IPS-18c (cell line): ENCODE results near the gene PRKCZ.
A peak's percentile ranks its signal among the peaks of the same experiment; 100 is the strongest.
"Not testable (repeated sequence)": the region's sequence is repeated elsewhere in the genome, so short reads cannot be mapped to it uniquely, and the experiment has no call there.

Experiments
- H3K4me3 ChIP-seq: 2 replicates; pipeline ENCODE4 v1.7.0; 2013; ENCODE audit warnings: low read depth, mild to moderate bottlenecking, low read length, moderate library complexity; ENCODE audit not compliant: insufficient read depth
- H3K9me3 ChIP-seq: one replicate; pipeline ENCODE4 v1.6.1; 2013; ENCODE audit warnings: mild to moderate bottlenecking, low read length, moderate library complexity; ENCODE audit not compliant: control insufficient read depth, insufficient read depth

Gene PRKCZ

GRCh38 chr1:2130156-2130555, 79.9 kb downstream of the PRKCZ start:
- Histone ChIP-seq H3K9me3 (no peaks in the 10 kb centered on the region), H3K4me3 (no peak overlapping the region)

- Histone ChIP-seq H3K4me3 (no peak overlapping the region), H3K9me3 (no peaks in the 10 kb centered on the region)
Measured at GRCh38 chr1:2130871-2131289, 80.7 kb downstream of the PRKCZ start.

GRCh38 chr1:2132222-2133038, 82.2 kb downstream of the PRKCZ start:
- H3K9me3 ChIP-seq: no peaks in the 10 kb centered on the region
- H3K4me3 ChIP-seq: peak overlapping the region; percentile 15

DNA sequence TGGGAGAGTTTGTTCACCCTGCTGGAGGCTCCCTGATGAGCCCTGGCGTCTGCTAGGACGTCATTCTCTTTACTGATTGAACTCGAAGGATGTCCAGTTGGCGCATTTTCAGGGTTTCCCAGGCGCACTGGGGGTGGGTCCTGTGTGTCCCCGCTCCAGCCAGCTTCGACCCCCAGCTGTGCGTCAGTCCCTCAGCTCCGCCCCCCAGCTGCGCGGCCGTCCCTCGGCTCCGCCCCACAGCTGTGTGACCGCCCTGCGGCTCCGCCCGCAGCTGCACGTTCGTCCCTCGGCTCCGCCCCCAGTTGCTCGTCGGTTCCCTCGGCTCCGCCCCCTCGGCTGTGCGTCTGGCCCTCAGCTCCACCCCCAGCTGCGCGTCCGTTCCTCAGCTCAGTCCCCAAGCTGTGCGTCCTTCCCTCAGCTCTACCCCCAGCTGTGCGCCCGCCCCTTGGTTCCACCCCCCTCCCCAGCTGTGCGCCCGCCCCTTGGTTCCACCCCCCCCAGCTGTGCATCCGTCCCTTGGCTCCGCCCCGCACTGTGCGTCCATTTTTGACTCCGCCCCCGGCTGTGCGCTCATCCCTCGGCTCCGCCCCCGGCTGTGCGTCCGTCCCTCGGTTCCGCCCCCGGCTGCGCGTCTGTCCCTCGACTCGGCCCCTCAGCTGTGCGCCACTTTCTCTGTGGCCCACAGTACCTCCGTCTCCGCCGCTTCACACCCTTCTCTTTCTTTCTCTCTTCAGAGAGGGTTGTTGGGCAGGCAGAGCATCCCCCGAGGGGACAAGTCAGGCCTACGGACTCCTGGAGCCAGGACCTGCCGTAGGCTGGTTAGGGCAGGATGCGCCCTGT, 83.0 kb downstream of the PRKCZ start:
- H3K4me3 ChIP-seq: peak overlapping the region; percentile 34
- no peaks in the 10 kb centered on the region for H3K9me3 ChIP-seq

GRCh38 chr1:2133879-2134215, 83.6 kb downstream of the PRKCZ start:
- Histone ChIP-seq H3K4me3 (peak overlapping the region; percentile 34; the same call in 1 of the 2 replicates), H3K9me3 (no peaks in the 10 kb centered on the region)

DNA sequence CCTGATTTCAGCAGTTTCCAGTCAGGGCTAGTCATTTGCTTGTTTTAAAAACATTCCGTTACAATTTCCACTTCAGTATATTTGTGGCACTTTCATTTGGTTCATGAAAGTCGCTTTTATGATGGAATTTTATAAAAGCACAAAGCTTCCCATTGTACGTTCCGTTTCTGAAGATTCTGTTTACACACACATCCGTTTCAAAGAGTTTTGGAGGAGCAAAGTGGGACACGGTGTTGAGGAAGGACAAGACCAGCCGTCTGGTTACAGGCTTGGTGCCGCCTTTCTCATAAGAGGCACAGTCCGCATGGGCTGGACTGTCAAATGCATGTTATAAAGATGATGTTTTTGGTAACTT, 84.0 kb downstream of the PRKCZ start:
- no peak overlapping the region for H3K4me3 ChIP-seq
- H3K9me3 ChIP-seq: no peaks in the 10 kb centered on the region

GRCh38 chr1:2134621-2135307, 84.6 kb downstream of the PRKCZ start:
- H3K4me3 ChIP-seq: no peak overlapping the region
- no peaks in the 10 kb centered on the region for H3K9me3 ChIP-seq

GRCh38 chr1:2135441-2135841, 85.2 kb downstream of the PRKCZ start:
- Histone ChIP-seq H3K4me3 (no peak overlapping the region), H3K9me3 (no peaks in the 10 kb centered on the region)

- Histone ChIP-seq H3K4me3 (no peak overlapping the region), H3K9me3 (no peaks in the 10 kb centered on the region)
Measured at GRCh38 chr1:2135941-2136340, 85.7 kb downstream of the PRKCZ start.

GRCh38 chr1:2136386-2137235, 86.4 kb downstream of the PRKCZ start:
- Histone ChIP-seq H3K9me3 (no peaks in the 10 kb centered on the region), H3K4me3 (no peak overlapping the region)

DNA sequence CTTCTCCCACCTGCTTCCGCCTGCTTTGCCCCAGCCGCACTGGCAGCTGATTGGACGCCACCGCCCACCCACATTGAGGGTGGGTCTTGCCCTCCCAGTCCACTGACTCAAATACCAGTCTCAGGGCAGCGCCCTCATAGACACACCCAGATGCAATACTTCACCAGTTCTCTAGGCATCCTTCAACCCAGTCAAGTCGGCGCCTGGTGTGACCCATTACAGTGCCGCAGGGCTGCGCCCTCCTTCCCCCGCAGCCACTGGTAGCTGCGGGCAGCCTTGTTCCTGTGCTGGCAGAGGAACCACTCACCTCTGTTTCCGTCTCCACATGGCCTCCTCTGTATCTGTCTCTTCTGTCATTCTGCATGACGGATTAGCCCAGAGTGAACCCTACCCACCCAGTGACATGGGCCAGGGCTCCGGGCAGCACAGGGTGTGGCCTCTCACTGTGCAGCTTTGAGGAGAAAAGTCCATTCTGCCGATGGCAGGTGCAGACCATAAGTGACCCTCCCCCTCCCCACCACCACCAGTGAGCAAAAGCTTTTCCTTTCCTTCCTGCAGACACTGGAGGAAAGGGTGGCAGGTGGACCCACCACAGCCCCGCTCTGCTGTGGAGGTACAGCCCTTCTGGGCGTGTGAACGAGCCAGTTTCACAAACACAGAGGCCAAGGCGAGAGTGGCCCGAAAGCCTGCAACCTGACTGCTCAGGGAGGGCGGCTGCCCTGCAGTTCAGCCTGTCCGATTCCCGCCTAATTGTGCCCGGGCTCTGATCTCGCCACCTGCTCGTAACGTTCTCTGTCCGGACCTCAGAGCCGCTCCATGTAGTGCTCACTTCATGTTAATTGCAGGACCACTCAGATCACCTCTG, 87.3 kb downstream of the PRKCZ start:
- Histone ChIP-seq H3K4me3 (no peak overlapping the region), H3K9me3 (no peaks in the 10 kb centered on the region)

GRCh38 chr1:2139156-2139555, 88.9 kb downstream of the PRKCZ start:
- not testable (repeated sequence) for H3K9me3 ChIP-seq

GRCh38 chr1:2141025-2141424, 90.8 kb downstream of the PRKCZ start:
- H3K4me3 ChIP-seq: no peak overlapping the region
- H3K9me3 ChIP-seq: peaks cover 4% of the 10 kb centered on the region

More at GRCh38 chr1:2139156-2139555, 88.9 kb downstream of the PRKCZ start:
- not testable (repeated sequence) for H3K4me3 ChIP-seq

- H3K9me3 ChIP-seq: peaks cover 4% of the 10 kb centered on the region
- no peak overlapping the region for H3K4me3 ChIP-seq
Measured at GRCh38 chr1:2143814-2144500, 93.7 kb downstream of the PRKCZ start.

DNA sequence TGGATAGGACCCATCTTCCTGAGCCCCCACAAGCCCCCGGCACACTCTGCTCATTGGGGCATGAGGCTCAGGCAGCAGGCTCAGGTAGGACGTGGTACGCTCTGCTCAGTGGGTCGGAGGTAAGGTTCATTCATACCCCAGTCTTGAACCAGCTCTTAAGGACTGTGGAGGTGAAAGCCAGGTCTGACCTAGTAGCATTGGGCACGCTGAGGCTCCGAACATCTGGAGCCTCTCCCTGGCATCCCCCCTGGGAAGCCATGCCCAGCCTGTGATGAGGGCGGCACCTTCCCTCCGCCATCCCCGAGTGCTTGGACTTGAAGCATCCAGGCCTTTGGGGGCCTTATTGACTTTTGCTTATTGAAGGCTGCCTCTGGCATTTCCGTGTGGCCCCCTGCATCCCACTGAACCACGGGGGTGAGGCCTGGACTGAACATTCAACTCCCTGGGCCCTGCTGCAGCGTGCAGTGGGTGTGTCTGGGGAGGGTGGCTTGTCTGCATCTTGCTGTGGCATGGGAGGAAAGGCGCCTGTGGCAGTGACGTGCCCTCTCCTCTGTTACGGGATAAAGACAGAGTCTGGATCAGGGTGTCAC, 94.4 kb downstream of the PRKCZ start:
- no peak overlapping the region for H3K4me3 ChIP-seq
- H3K9me3 ChIP-seq: peaks cover 4% of the 10 kb centered on the region
